IPS-20b (cell line): ENCODE data around the gene ATF5.
"Not testable (repeated sequence)": the region's sequence is repeated elsewhere in the genome, so short reads cannot be mapped to it uniquely, and the experiment has no call there.

ENCODE experiments used
- H3K27ac ChIP-seq: one replicate; pipeline ENCODE4 v1.5.1; 2013; ENCODE audit warnings: low read length
- H3K27me3 ChIP-seq: 2 replicates; pipeline ENCODE4 v1.6.1; 2013; ENCODE audit warnings: mild to moderate bottlenecking, low read length, inconsistent platforms; ENCODE audit not compliant: insufficient read depth
- H3K36me3 ChIP-seq: 2 replicates; pipeline ENCODE4 v1.6.1; 2013; ENCODE audit warnings: low read depth, mild to moderate bottlenecking, inconsistent platforms, low read length, moderate library complexity; ENCODE audit not compliant: insufficient read depth
- H3K4me1 ChIP-seq: 2 replicates; pipeline ENCODE4 v1.6.1; 2013; ENCODE audit warnings: mild to moderate bottlenecking, control low read depth, inconsistent platforms, low read length, moderate library complexity; ENCODE audit not compliant: insufficient read depth
- H3K4me3 ChIP-seq: 2 replicates; pipeline ENCODE4 v1.5.1; 2013; ENCODE audit warnings: mild to moderate bottlenecking, low read length, inconsistent platforms
- H3K9ac ChIP-seq: 2 replicates; pipeline ENCODE4 v1.6.1; 2013; ENCODE audit warnings: low read depth, mild to moderate bottlenecking, inconsistent platforms, low read length, moderate library complexity
- H3K9me3 ChIP-seq: 2 replicates; pipeline ENCODE4 v1.6.1; 2013; ENCODE audit warnings: mild to moderate bottlenecking, low read depth, low read length, inconsistent platforms; ENCODE audit not compliant: insufficient read depth

ATF5 gene

DNA sequence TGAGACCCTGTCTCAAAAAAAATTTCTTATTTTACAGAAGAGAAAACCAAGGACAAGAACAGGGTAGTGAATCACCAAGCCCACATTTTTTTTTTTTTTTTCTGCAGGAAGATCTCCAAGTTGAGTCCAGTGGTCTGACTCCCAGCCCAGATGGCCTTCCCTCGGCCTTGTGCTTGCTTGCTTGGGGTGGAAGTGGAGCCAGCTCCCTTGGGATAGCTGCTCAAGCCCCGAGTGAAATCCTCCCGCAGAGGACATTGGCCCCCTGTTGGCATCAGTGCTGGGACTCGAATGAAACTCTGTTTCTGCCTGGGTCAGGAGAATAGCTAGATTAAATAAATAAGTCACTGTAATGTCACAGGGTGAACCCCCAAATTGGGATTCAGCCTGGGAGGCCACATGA is 9.7 kb downstream of the ATF5 start:
- Histone ChIP-seq H3K4me1 (no peaks in the 10 kb centered on the region), H3K36me3 (no peaks in the 10 kb centered on the region), H3K4me3 (no peak overlapping the region), H3K9me3 (no peaks in the 10 kb centered on the region), H3K9ac (no peak overlapping the region), H3K27me3 (peaks cover 5% of the 10 kb centered on the region; the same call in 1 of the 2 replicates), H3K27ac (no peak overlapping the region)

DNA sequence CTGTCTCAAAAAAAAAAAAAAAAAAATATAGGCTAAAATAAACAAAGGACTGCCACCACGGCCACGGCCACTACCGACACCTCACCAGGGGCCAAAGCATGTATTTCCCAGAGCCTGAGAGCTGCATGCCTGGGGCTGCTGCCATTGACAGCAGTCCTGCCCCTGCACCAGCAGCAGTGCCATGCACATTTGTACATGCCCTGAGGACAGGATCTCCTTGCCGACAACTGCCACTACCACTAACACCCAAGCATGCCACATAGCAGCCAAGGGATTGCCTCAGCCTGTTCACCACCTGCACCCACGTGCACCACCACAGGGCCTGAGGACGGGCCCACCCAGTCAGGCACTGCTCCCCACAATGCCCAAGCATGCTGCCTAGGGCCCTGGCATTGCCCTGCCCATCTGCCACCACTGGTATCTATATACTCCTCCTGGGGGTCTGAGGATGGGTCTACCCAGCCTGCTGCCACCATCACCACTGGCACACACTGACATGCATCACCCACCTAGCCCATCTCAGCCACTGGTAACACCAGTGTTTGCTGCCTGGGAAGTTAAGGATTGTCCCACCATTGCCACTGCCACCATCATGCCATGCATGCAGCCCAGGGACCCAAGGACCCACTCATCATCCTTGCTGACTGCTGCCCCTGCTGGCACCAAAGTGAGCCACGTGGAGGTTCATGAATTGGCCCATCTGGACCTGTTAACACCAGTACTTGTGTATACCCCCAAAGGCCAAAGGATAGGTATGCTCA is 10.9 kb downstream of the ATF5 start:
- Histone ChIP-seq H3K27ac (no peak overlapping the region), H3K9me3 (no peaks in the 10 kb centered on the region), H3K4me1 (no peaks in the 10 kb centered on the region), H3K4me3 (no peak overlapping the region), H3K36me3 (no peaks in the 10 kb centered on the region), H3K9ac (no peak overlapping the region), H3K27me3 (peaks cover 5% of the 10 kb centered on the region; the same call in 1 of the 2 replicates)

DNA sequence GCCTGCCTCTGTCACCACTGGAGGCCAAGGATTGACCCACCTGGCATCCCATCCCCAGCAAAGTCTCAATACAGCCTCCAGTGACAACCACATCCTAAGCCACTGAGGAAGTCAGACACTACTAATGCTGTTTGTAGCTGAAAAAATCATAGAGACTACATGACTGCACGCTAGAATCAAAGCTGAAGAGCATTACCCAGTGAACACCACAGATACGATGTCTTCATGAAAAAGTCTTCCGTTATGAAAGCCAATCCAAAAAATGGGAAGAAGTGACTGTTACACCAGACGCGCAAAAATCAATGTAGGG is 11.4 kb downstream of the ATF5 start:
- Histone ChIP-seq H3K4me3 (no peak overlapping the region), H3K36me3 (no peaks in the 10 kb centered on the region), H3K9me3 (no peaks in the 10 kb centered on the region), H3K4me1 (no peaks in the 10 kb centered on the region), H3K27me3 (peaks cover 5% of the 10 kb centered on the region; the same call in 1 of the 2 replicates), H3K27ac (no peak overlapping the region), H3K9ac (no peak overlapping the region)

DNA sequence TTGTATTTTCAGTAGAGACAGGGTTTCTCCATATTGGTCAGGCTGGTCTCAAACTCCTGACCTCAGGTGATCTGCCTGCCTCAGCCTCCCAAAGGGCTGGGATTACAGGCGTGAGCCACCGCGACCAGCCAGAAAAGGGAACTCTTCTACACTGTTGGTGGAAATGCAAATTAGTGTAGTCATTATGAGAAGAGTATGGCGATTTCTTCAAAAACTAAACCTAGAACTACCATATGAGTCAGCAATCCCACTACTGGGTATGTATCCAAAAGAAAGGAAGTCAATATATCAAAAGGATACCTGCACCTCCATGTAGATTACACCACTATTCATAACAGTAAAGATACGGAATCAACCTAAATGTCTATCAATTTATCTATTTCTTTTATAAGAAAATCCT is 15.6 kb downstream of the ATF5 start:
- not testable (repeated sequence) for H3K4me3 ChIP-seq, H3K9ac ChIP-seq, H3K9me3 ChIP-seq, H3K4me1 ChIP-seq, H3K27ac ChIP-seq, H3K27me3 ChIP-seq, H3K36me3 ChIP-seq

GRCh38 chr19:49946415-49946814 is 17.4 kb downstream of the ATF5 start:
- Histone ChIP-seq H3K9me3 (no peaks in the 10 kb centered on the region), H3K27me3 (no peaks in the 10 kb centered on the region), H3K36me3 (no peaks in the 10 kb centered on the region), H3K4me1 (no peaks in the 10 kb centered on the region), H3K27ac (no peak overlapping the region), H3K4me3 (no peak overlapping the region), H3K9ac (no peak overlapping the region)

DNA sequence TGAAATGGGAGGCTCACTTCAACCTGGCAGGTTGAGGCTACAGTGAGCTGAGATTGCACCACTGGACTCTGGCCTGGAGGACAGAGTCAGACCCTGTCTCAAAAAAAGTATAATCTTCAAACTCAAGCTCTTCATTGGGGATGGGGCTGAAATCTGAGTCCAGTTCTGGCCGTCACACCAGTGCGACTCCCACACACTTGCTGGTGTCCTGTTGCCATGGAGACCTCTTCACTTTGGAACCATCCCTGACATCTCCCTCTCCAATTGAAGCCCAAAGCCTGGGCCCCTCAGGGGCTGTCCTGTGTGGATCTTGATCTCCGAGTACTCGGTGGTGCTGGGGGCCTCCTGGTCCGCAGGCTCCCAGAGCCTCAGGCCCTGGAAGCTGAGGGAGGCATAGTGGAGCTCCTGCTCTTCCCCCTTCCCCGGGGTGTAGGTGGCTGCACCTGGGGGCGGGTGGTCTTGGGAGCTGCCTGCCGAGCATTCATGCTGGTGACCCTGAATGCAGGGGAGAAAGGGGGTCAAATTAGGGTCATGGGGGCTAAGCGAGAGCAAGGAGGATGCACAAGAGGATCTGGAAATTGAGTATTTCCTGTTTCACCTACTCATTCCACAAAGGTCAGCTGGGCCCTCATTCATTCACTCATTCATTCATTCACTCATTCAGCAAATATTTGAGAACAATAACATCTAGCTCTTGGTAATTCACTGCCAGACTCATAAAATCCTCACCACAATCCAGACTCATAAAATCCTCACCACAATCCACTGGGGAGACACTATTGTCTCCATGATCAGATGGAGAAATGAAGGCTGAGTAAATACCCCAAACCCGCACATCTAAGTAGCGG is 21.0 kb downstream of the ATF5 start:
- Histone ChIP-seq H3K36me3 (no peaks in the 10 kb centered on the region), H3K27me3 (no peaks in the 10 kb centered on the region), H3K4me3 (no peak overlapping the region), H3K4me1 (peaks cover 9% of the 10 kb centered on the region), H3K9me3 (no peaks in the 10 kb centered on the region), H3K9ac (no peak overlapping the region), H3K27ac (no peak overlapping the region)

GRCh38 chr19:49950590-49950948 is 21.6 kb downstream of the ATF5 start:
- Histone ChIP-seq H3K36me3 (no peaks in the 10 kb centered on the region), H3K9me3 (no peaks in the 10 kb centered on the region), H3K4me1 (peaks cover 9% of the 10 kb centered on the region)

GRCh38 chr19:49950956-49951526 is 22.0 kb downstream of the ATF5 start:
- no peaks in the 10 kb centered on the region for H3K36me3 ChIP-seq
- H3K27me3 ChIP-seq = no peaks in the 10 kb centered on the region
- no peak overlapping the region for H3K4me3 ChIP-seq
- H3K4me1 ChIP-seq = peaks cover 9% of the 10 kb centered on the region
- no peak overlapping the region for H3K27ac ChIP-seq
- no peak overlapping the region for H3K9ac ChIP-seq
- H3K9me3 ChIP-seq = no peaks in the 10 kb centered on the region

More at GRCh38 chr19:49950590-49950948, 21.6 kb downstream of the ATF5 start:
- Histone ChIP-seq H3K9ac (no peak overlapping the region), H3K27ac (no peak overlapping the region), H3K27me3 (no peaks in the 10 kb centered on the region), H3K4me3 (no peak overlapping the region)

DNA sequence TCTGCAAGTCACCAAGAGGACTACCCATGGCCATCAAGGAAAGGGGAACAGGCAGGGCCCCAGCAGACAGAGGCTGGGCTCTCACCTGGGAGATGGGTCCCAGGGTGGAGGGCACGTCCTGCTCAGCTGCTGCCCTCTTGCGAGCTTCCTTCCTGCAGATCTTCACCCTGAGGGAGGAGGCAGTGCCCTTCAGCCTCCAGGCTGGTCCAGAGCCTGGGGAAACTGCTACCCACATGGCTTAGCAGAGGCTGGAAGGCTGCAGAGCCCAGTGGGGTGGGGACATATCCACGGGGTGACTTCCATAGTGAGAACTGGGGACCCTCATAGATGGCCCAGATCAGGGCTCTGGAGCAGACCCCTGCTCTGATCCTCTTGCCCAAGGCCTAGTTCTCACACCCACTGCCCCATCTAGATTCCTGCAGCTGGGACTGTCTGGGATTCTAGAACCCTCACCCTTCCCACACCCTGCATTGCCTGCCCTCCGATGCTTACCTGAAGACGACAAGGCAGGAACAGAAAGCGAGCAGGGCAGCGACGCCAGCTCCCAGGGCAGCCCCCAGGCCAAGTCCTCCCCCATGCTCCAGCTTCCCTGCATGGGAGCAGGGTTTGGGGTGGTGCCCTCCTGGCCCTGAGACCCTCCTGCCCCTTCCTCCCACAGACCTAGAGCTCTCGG is 22.9 kb downstream of the ATF5 start:
- Histone ChIP-seq H3K9ac (no peak overlapping the region), H3K4me1 (peaks cover 9% of the 10 kb centered on the region), H3K4me3 (no peak overlapping the region), H3K27me3 (no peaks in the 10 kb centered on the region), H3K27ac (no peak overlapping the region), H3K36me3 (no peaks in the 10 kb centered on the region), H3K9me3 (no peaks in the 10 kb centered on the region)

GRCh38 chr19:49952479-49952836 is 23.5 kb downstream of the ATF5 start:
- no peak overlapping the region for H3K9ac ChIP-seq
- H3K4me3 ChIP-seq = no peak overlapping the region
- no peaks in the 10 kb centered on the region for H3K36me3 ChIP-seq
- H3K27me3 ChIP-seq = no peaks in the 10 kb centered on the region
- H3K27ac ChIP-seq = no peak overlapping the region
- H3K4me1 ChIP-seq = peaks cover 12% of the 10 kb centered on the region
- no peaks in the 10 kb centered on the region for H3K9me3 ChIP-seq

GRCh38 chr19:49952906-49953305 is 23.9 kb downstream of the ATF5 start:
- Histone ChIP-seq H3K27me3 (no peaks in the 10 kb centered on the region), H3K27ac (no peak overlapping the region), H3K9me3 (no peaks in the 10 kb centered on the region), H3K4me3 (no peak overlapping the region), H3K9ac (no peak overlapping the region), H3K4me1 (peaks cover 12% of the 10 kb centered on the region), H3K36me3 (no peaks in the 10 kb centered on the region)
